ENCODE data around the gene EXOC4. TPM values are rescaled to one million over a fixed set of nuclear protein-coding genes. Genes with fewer than 3 reads are reported as not detected.

EXOC4 gene
- total RNA-seq, 1 donor from 2014 or later = 99.2 TPM

GRCh38 chr7:133408212-133408611 is 155.3 kb downstream of the EXOC4 start:
- no peaks in the 10 kb centered on the region for H3K27me3 ChIP-seq
- intact Hi-C loops (cut with DNase I) = no loop called here
- no peaks in the 10 kb centered on the region for H3K36me3 ChIP-seq
- H3K4me1 ChIP-seq = no peaks in the 10 kb centered on the region
- H3K27ac ChIP-seq = no peak overlapping the region
- no peak for TF ChIP-seq POLR2AphosphoS5 (IDR thresholded peaks at IDR 0.05; ENCODE audit: insufficient read depth in 1 of 2, low read depth in 1 of 2)
- TF ChIP-seq, protein P1, sequence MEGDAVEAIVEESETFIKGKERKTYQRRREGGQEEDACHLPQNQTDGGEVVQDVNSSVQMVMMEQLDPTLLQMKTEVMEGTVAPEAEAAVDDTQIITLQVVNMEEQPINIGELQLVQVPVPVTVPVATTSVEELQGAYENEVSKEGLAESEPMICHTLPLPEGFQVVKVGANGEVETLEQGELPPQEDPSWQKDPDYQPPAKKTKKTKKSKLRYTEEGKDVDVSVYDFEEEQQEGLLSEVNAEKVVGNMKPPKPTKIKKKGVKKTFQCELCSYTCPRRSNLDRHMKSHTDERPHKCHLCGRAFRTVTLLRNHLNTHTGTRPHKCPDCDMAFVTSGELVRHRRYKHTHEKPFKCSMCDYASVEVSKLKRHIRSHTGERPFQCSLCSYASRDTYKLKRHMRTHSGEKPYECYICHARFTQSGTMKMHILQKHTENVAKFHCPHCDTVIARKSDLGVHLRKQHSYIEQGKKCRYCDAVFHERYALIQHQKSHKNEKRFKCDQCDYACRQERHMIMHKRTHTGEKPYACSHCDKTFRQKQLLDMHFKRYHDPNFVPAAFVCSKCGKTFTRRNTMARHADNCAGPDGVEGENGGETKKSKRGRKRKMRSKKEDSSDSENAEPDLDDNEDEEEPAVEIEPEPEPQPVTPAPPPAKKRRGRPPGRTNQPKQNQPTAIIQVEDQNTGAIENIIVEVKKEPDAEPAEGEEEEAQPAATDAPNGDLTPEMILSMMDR (IDR thresholded peaks at IDR 0.05) = no peak
- TF ChIP-seq POLR2A (IDR thresholded peaks at IDR 0.05) = no peak
- no peaks in the 10 kb centered on the region for H3K9me3 ChIP-seq
- DNase-seq (ENCODE audit: extremely low spot score in 2 of 2) = no peak
- no peak overlapping the region for H3K4me3 ChIP-seq

DNA sequence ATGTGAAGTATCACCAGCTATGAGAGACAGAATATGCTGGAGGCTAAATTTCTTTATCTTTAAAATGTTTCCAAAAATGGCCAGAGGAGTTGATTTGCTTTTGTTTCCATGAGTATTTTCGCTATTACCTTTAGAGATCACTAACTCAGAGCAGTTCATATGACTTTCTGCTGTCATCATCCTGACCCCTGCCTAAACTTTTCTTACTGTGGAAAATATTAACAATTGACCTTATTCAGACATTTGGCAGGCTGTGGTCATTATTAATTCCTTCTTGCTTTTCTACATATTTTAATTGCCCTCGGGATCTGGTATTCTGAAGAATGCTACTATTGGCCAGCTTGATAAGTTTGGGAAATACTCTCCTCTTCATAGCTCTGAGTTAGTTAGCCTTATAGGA is 156.5 kb downstream of the EXOC4 start:
- Histone ChIP-seq H3K4me3 (no peak overlapping the region), H3K4me1 (no peaks in the 10 kb centered on the region), H3K36me3 (no peaks in the 10 kb centered on the region), H3K27me3 (no peaks in the 10 kb centered on the region), H3K9me3 (no peaks in the 10 kb centered on the region), H3K27ac (no peak overlapping the region)
- no peak for TF ChIP-seq POLR2A (IDR thresholded peaks at IDR 0.05)
- TF ChIP-seq, protein P1 (IDR thresholded peaks at IDR 0.05) = no peak
- TF ChIP-seq POLR2AphosphoS5 (IDR thresholded peaks at IDR 0.05; ENCODE audit: insufficient read depth in 1 of 2, low read depth in 1 of 2) = no peak
- intact Hi-C loops (cut with DNase I) = no loop called here
- DNase-seq (ENCODE audit: extremely low spot score in 2 of 2) = no peak

- Histone ChIP-seq H3K36me3 (no peaks in the 10 kb centered on the region), H3K4me1 (no peaks in the 10 kb centered on the region), H3K4me3 (no peak overlapping the region), H3K9me3 (no peaks in the 10 kb centered on the region), H3K27me3 (no peaks in the 10 kb centered on the region), H3K27ac (no peak overlapping the region)
- intact Hi-C loops (cut with DNase I) = no loop called here
- no peak for DNase-seq (ENCODE audit: extremely low spot score in 2 of 2)
- TF ChIP-seq POLR2A (IDR thresholded peaks at IDR 0.05) (no peak), POLR2AphosphoS5 (IDR thresholded peaks at IDR 0.05; ENCODE audit: insufficient read depth in 1 of 2, low read depth in 1 of 2) (no peak)
- TF ChIP-seq, protein P1 (IDR thresholded peaks at IDR 0.05) = no peak
Measured at GRCh38 chr7:133409966-133410365, 157.1 kb downstream of the EXOC4 start.

GRCh38 chr7:133411395-133411794 is 158.5 kb downstream of the EXOC4 start:
- Histone ChIP-seq H3K27me3 (no peaks in the 10 kb centered on the region), H3K27ac (no peak overlapping the region), H3K4me1 (no peaks in the 10 kb centered on the region), H3K4me3 (no peak overlapping the region), H3K9me3 (no peaks in the 10 kb centered on the region), H3K36me3 (no peaks in the 10 kb centered on the region)
- DNase-seq (ENCODE audit: extremely low spot score in 2 of 2) = no peak
- intact Hi-C loops (cut with DNase I) = no loop called here
- TF ChIP-seq POLR2AphosphoS5 (IDR thresholded peaks at IDR 0.05; ENCODE audit: insufficient read depth in 1 of 2, low read depth in 1 of 2) (no peak), POLR2A (IDR thresholded peaks at IDR 0.05) (no peak)
- TF ChIP-seq, protein P1 (IDR thresholded peaks at IDR 0.05) = no peak

DNA sequence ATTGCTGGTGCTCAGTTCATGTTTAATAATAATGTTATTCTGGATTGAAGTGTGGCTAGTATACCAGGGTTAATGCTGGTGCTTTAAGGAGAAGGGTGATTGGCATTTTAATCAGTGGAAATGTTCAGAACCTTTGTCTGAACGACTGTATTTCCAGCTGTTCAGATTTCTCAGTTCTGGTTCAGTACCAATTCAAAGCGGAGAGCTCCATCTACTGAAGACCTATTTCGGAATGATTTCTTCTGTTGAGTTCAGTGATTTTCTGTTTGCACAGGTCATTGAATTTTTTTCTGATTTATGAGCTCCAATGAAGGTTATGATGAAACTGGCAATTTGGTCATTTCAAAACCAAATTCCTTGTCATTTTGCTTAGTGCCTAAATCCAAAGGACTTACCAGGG is 160.1 kb downstream of the EXOC4 start:
- Histone ChIP-seq H3K4me1 (no peaks in the 10 kb centered on the region), H3K27ac (no peak overlapping the region), H3K9me3 (no peaks in the 10 kb centered on the region), H3K36me3 (no peaks in the 10 kb centered on the region), H3K27me3 (no peaks in the 10 kb centered on the region), H3K4me3 (no peak overlapping the region)
- intact Hi-C loops (cut with DNase I) = no loop called here
- TF ChIP-seq POLR2AphosphoS5 (IDR thresholded peaks at IDR 0.05; ENCODE audit: insufficient read depth in 1 of 2, low read depth in 1 of 2) (no peak), POLR2A (IDR thresholded peaks at IDR 0.05) (no peak)
- TF ChIP-seq, protein P1 (IDR thresholded peaks at IDR 0.05) = no peak
- DNase-seq (ENCODE audit: extremely low spot score in 2 of 2) = no peak

Measured in vagina (tissue), 2 donors.